Measurements from ENCODE around the gene MORC3.
"Not testable (repeated sequence)": the region's sequence is repeated elsewhere in the genome, so short reads cannot be mapped to it uniquely, and the experiment has no call there.

The MORC3 gene

GRCh38 chr21:36319767-36320420 is at the start of gene MORC3:
MORC3 (plus strand) TSS chr21:36320197; CDS start chr21:36320265, 68 bp downstream.
- peak; percentile 88 to 95 for DNase-seq

GRCh38 chr21:36270786-36271695 is 49.0 kb upstream of the MORC3 start:
- DNase-seq: not testable (repeated sequence)

- no peak for DNase-seq
Measured at GRCh38 chr21:36274128-36274527, 45.9 kb upstream of the MORC3 start.

GRCh38 chr21:36282568-36283230 is 37.3 kb upstream of the MORC3 start:
- no peak for DNase-seq

GRCh38 chr21:36283231-36283622 is 36.8 kb upstream of the MORC3 start:
- not testable (repeated sequence) for DNase-seq

- no peak for DNase-seq
Measured at GRCh38 chr21:36288651-36289243, 31.2 kb upstream of the MORC3 start.

- no peak for DNase-seq
Measured at GRCh38 chr21:36291509-36291908, 28.5 kb upstream of the MORC3 start.

- no peak for DNase-seq
Measured at GRCh38 chr21:36297406-36297937, 22.5 kb upstream of the MORC3 start.

- DNase-seq: no peak
Measured at GRCh38 chr21:36297938-36298572, 21.9 kb upstream of the MORC3 start.

- no peak for DNase-seq
Measured at GRCh38 chr21:36306872-36307534, 13.0 kb upstream of the MORC3 start.

GRCh38 chr21:36310016-36310415 is 10.0 kb upstream of the MORC3 start:
- DNase-seq: no peak

- not testable (repeated sequence) for DNase-seq
Measured at GRCh38 chr21:36313446-36313845, 6.6 kb upstream of the MORC3 start.

- DNase-seq: not testable (repeated sequence)
Measured at GRCh38 chr21:36316045-36316444, 4.0 kb upstream of the MORC3 start.

GRCh38 chr21:36316872-36317484 is 3.0 kb upstream of the MORC3 start:
- no peak for DNase-seq

- DNase-seq: not testable (repeated sequence)
Measured at GRCh38 chr21:36319406-36319766, 611 bp upstream of the MORC3 start.

GRCh38 chr21:36320421-36321324 is 676 bp downstream of the MORC3 start:
- peak in 1 of 2 experiments; percentile 76 for DNase-seq

GRCh38 chr21:36321325-36322082 is 1.5 kb downstream of the MORC3 start:
- peak in 1 of 2 experiments; percentile 12 for DNase-seq

- no peak for DNase-seq
Measured at GRCh38 chr21:36322083-36322424, 2.1 kb downstream of the MORC3 start.

- DNase-seq: peak in 1 of 2 experiments; percentile 16
Measured at GRCh38 chr21:36323032-36323431, 3.0 kb downstream of the MORC3 start.
